Endothelial cell of umbilical vein (primary cell): Measurements from ENCODE around the gene WWC1. TPM values are rescaled to one million over a fixed set of nuclear protein-coding genes. Genes with fewer than 3 reads are reported as not detected.

ENCODE experiments used
- BruUV-seq: library from RNA; stranded (reverse); fragments of 400-500 nt; replicated peaks from 2 replicates; lab custom pipeline; 2021; lab: Mats Ljungman, UMichigan
- CTCF ChIA-PET: fragments of 300-600, 350-600 bp; sonication (Branson Sonifier 250); formaldehyde crosslinking; loops from one replicate; lab custom pipeline; 2021; ENCODE audit warnings: antibody characterized with exemption, inconsistent platforms; lab: Charles Lee
- POLR2A ChIA-PET: fragments of 300-600, 350-600 bp; sonication (Branson Sonifier 250); formaldehyde crosslinking; loops from one replicate; lab custom pipeline; 2021; ENCODE audit warnings: antibody characterized with exemption, inconsistent platforms; lab: Charles Lee
- DNase-seq: peaks from one replicate; pipeline ENCODE4 v3.0.0-alpha.2; 2011; ENCODE audit warnings: low read depth, low spot score
- FAIRE-seq: peaks from 2 replicates; lab custom pipeline; 2011; peaks lifted over from hg19 to GRCh38; lab: Jason Lieb, UNC
- H2AFZ ChIP-seq: 2 replicates; pipeline ENCODE4 v1.6.0; 2012; ENCODE audit warnings: low read depth, low read length, control low read depth, inconsistent platforms
- H3K27ac ChIP-seq: 2 replicates; pipeline ENCODE4 v1.5.1; 2011; ENCODE audit warnings: low read depth, mild to moderate bottlenecking, control low read depth, low read length, moderate library complexity; ENCODE audit not compliant: insufficient read depth
- H3K27me3 ChIP-seq, 2 experiments: 2 replicates each; pipeline versions ENCODE4 v1.6.0 to v1.6.1; 2011; ENCODE audit warnings: low read length in 2 of 2, mixed read lengths in 1 of 2; ENCODE audit not compliant: control insufficient read depth in 2 of 2, insufficient read depth in 2 of 2
- H3K36me3 ChIP-seq, 2 experiments: 2 replicates in 1 of 2; 3 replicates in 1 of 2; pipeline ENCODE4 v1.5.1; 2011; ENCODE audit warnings: low read length in 2 of 2, mild to moderate bottlenecking in 1 of 2, moderate library complexity in 1 of 2; ENCODE audit not compliant: control insufficient read depth in 2 of 2, insufficient read depth in 2 of 2; ENCODE audit errors: extremely low read depth in 1 of 2
- H3K4me1 ChIP-seq: 3 replicates; pipeline ENCODE4 v1.5.1; 2011; ENCODE audit warnings: mild to moderate bottlenecking, low read length; ENCODE audit not compliant: control insufficient read depth, insufficient read depth; ENCODE audit errors: extremely low read depth
- H3K4me2 ChIP-seq: 2 replicates; pipeline ENCODE4 v1.6.1; 2011; ENCODE audit warnings: low read length, control low read depth, mixed read lengths; ENCODE audit not compliant: insufficient read depth
- H3K4me3 ChIP-seq, 3 experiments: fragments of 200-600 bp in 1 of 3; sonication (generic), shearing (Covaris generic) in 1 of 3; replicated peaks in 1 of 3; 2 replicates each; pipeline ENCODE4 v1.5.1; 2011 to 2016; ENCODE audit warnings: control low read depth in 3 of 3, low read length in 3 of 3, mild to moderate bottlenecking in 2 of 3, inconsistent platforms in 1 of 3, low read depth in 1 of 3, moderate library complexity in 1 of 3; ENCODE audit not compliant: insufficient read depth in 1 of 3
- H3K79me2 ChIP-seq: 2 replicates; pipeline ENCODE4 v1.6.0; 2012; ENCODE audit warnings: low read length, inconsistent platforms; ENCODE audit not compliant: control insufficient read depth, insufficient read depth
- H3K9ac ChIP-seq: replicated peaks from 2 replicates; pipeline ENCODE3; 2011; ENCODE audit warnings: low read length, control low read depth; ENCODE audit not compliant: insufficient read depth; ENCODE audit errors: extremely low read depth
- H3K9me1 ChIP-seq: replicated peaks from 3 replicates; pipeline ENCODE4 v1.6.0; 2011; ENCODE audit warnings: mild to moderate bottlenecking, low read length; ENCODE audit not compliant: control insufficient read depth, insufficient read depth; ENCODE audit errors: extremely low read depth
- H3K9me3 ChIP-seq: replicated peaks from 2 replicates; pipeline ENCODE4 v1.5.1; 2012; ENCODE audit warnings: low read length, inconsistent platforms; ENCODE audit not compliant: control insufficient read depth, insufficient read depth
- H4K20me1 ChIP-seq: replicated peaks from 2 replicates; pipeline ENCODE3; 2011; ENCODE audit warnings: mild to moderate bottlenecking, low read length; ENCODE audit not compliant: control insufficient read depth, insufficient read depth; ENCODE audit errors: extremely low read depth
- CTCF ChIP-seq, 2 donors: IDR thresholded peaks; 1 replicate in 1 of 2; 2 replicates in 1 of 2; pipeline ENCODE4 v1.5.1; 2011; ENCODE audit warnings: low read length in 2 of 2, mild to moderate bottlenecking in 2 of 2, moderate library complexity in 2 of 2, control low read depth in 1 of 2, inconsistent platforms in 1 of 2, low read depth in 1 of 2; ENCODE audit not compliant: insufficient read depth in 1 of 2; ENCODE audit errors: extremely low read depth in 1 of 2
- EZH2 ChIP-seq: IDR thresholded peaks from 2 replicates; pipeline ENCODE4 v1.6.1; 2012; ENCODE audit warnings: borderline replicate concordance, low read depth, mild to moderate bottlenecking, moderate library complexity, low read length, inconsistent platforms; ENCODE audit not compliant: severe bottlenecking
- FOS ChIP-seq: IDR thresholded peaks from 2 replicates; pipeline ENCODE4 v1.6.1; 2011; ENCODE audit warnings: mild to moderate bottlenecking, low read length, moderate library complexity, borderline replicate concordance; ENCODE audit not compliant: insufficient read depth
- GATA2 ChIP-seq: IDR thresholded peaks from 2 replicates; pipeline ENCODE4 v1.7.0; 2011; ENCODE audit warnings: low read depth, mild to moderate bottlenecking, moderate library complexity, mixed read lengths, low read length; ENCODE audit not compliant: insufficient read length, insufficient read depth
- JUN ChIP-seq: IDR thresholded peaks from 2 replicates; pipeline ENCODE4 v1.6.1; 2011; ENCODE audit warnings: borderline replicate concordance, low read depth; ENCODE audit not compliant: insufficient read length, insufficient read depth
- MAX ChIP-seq: IDR thresholded peaks from 2 replicates; pipeline ENCODE4 v1.6.1; 2011; ENCODE audit not compliant: insufficient read depth, insufficient read length
- MYC ChIP-seq: IDR thresholded peaks from one replicate; pipeline ENCODE4 v1.6.1; 2011; ENCODE audit warnings: mild to moderate bottlenecking, low read depth, low read length
- POLR2A ChIP-seq: IDR thresholded peaks from 2 replicates; pipeline ENCODE4 v1.6.1; 2012; ENCODE audit warnings: low read depth, mild to moderate bottlenecking, control low read depth, low read length
- POLR2AphosphoS5 ChIP-seq: IDR thresholded peaks from 2 replicates; pipeline ENCODE4 v1.6.1; 2012; ENCODE audit warnings: low read depth, mild to moderate bottlenecking, control low read depth, low read length, moderate library complexity; ENCODE audit not compliant: insufficient read depth
- dilution Hi-C: fragments of 300-500 bp; cut with MboI; formaldehyde crosslinking; loops from one replicate; pipeline ENCODE4 v1.15.0; 2019; ENCODE audit warnings: low sequenced_read_pairs; ENCODE audit not compliant: extremely low pct_ligation_motif_present
- intact Hi-C: fragments of 100-400 bp; cut with micrococcal nuclease; formaldehyde crosslinking; loops from one replicate; pipeline ENCODE4 v1.10.0; 2022
- polyA plus RNA-seq, 4 experiments: library from polyadenylated mRNA; depleted of rRNA in 3 of 4; stranded (reverse) in 3 of 4; unstranded in 1 of 4; fragments of >200 nt; gene quantifications; 2 replicates each; pipeline versions ENCODE4 v1.2.1 to v1.2.3, GENCODE V29; 2011 to 2012; ENCODE audit warnings: missing spikeins in 1 of 4
- total RNA-seq: library from RNA; stranded (reverse); gene quantifications from 2 replicates; pipeline ENCODE4 v1.2.3, GENCODE V29; 2021

WWC1 gene
- total and polyA plus RNA-seq, 2 donors (not counting 3 experiments of a cell fraction or from before 2014, with no cell fraction given): 0.03 to 0.91 TPM

GRCh38 chr5:168513861-168514428 lies 222.5 kb downstream of the WWC1 start:
- FAIRE-seq: no peak
- no peaks in the 10 kb centered on the region for H3K79me2 ChIP-seq
- H3K36me3 ChIP-seq: peaks cover 27 to 44% of the 10 kb centered on the region in 2 experiments
- H3K4me3 ChIP-seq: no peak overlapping the region
- TF ChIP-seq GATA2 (no peak), JUN (no peak), POLR2AphosphoS5 (no peak), FOS (no peak), POLR2A (no peak), CTCF (IDR thresholded peaks at IDR 0.05; ENCODE audit: extremely low read depth in 1 of 2, insufficient read depth in 1 of 2, low read depth in 1 of 2, low read length in 2 of 2) (no peak), MYC (no peak), MAX (no peak), EZH2 (no peak)
- no TSS peak for BruUV-seq
- no peak overlapping the region for H2AFZ ChIP-seq
- H3K9me3 ChIP-seq: no peaks in the 10 kb centered on the region
- no peak overlapping the region for H3K27ac ChIP-seq
- no peak for DNase-seq
- no peak overlapping the region for H3K9ac ChIP-seq
- ChIA-PET CTCF (no interaction called here), POLR2A (no interaction called here)
- no peaks in the 10 kb centered on the region for H3K4me1 ChIP-seq
- intact Hi-C loops: loop anchor here (5.0 kb wide), 1 partner anchor 43 kb away; no protein-coding TSS in a partner anchor
- H3K27me3 ChIP-seq: no peaks in the 10 kb centered on the region
- dilution Hi-C loops: no loop called here
- H3K9me1 ChIP-seq: no peaks in the 10 kb centered on the region
- H3K4me2 ChIP-seq: no peak overlapping the region
- peaks cover 4% of the 10 kb centered on the region for H4K20me1 ChIP-seq

Other genes starting within 250 kb of the WWC1 start
- gene RARS1, start 194.8 kb downstream of the WWC1 start, total RNA-seq: 90.4 and 104 TPM in 2 replicates
- 19.8 and 28.0 TPM in 2 replicates for gene RARS1, start 194.8 kb downstream of the WWC1 start, polyA plus RNA-seq
- gene FBLL1, start 237.7 kb downstream of the WWC1 start, total RNA-seq: 0.44 and 0.48 TPM in 2 replicates
- 2.5 and 4.2 TPM in 2 replicates for gene FBLL1, start 237.7 kb downstream of the WWC1 start, polyA plus RNA-seq